Measurements from ENCODE around the gene COL4A3.

DNA sequence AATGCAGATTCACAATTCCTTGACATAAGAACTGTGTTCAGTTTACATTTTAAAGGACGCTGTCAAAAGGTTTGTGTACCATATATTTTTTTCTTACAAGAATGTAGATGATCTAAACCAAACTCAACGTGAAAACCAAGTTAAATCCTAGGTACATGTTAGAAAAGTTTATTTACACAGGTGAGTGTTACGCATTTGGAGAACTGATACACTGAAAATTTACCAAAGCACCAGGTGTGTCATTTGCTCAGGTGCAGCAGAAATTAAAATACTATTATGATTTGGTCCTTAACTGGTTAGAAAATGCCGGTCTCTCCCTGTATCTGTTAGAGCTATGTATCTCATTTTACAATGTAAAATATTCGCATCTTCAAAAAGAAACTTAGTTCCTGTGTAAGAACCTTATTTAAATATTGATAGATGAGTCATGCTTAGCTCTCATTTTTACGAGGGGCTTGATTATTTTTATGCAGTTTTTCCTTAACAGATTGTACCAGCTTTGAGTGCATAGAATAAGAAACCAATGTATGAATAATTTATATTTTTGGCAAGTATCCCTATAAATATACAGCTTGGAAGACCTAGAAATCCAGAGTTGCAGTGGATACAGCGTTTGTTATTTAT is 185.7 kb downstream of the COL4A3 start:
- TF ChIP-seq POLR2AphosphoS5 (IDR thresholded peaks at IDR 0.05; ENCODE audit: low read depth, low read length), result no peak
- TF ChIP-seq, protein P1, sequence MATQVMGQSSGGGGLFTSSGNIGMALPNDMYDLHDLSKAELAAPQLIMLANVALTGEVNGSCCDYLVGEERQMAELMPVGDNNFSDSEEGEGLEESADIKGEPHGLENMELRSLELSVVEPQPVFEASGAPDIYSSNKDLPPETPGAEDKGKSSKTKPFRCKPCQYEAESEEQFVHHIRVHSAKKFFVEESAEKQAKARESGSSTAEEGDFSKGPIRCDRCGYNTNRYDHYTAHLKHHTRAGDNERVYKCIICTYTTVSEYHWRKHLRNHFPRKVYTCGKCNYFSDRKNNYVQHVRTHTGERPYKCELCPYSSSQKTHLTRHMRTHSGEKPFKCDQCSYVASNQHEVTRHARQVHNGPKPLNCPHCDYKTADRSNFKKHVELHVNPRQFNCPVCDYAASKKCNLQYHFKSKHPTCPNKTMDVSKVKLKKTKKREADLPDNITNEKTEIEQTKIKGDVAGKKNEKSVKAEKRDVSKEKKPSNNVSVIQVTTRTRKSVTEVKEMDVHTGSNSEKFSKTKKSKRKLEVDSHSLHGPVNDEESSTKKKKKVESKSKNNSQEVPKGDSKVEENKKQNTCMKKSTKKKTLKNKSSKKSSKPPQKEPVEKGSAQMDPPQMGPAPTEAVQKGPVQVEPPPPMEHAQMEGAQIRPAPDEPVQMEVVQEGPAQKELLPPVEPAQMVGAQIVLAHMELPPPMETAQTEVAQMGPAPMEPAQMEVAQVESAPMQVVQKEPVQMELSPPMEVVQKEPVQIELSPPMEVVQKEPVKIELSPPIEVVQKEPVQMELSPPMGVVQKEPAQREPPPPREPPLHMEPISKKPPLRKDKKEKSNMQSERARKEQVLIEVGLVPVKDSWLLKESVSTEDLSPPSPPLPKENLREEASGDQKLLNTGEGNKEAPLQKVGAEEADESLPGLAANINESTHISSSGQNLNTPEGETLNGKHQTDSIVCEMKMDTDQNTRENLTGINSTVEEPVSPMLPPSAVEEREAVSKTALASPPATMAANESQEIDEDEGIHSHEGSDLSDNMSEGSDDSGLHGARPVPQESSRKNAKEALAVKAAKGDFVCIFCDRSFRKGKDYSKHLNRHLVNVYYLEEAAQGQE (IDR thresholded peaks at IDR 0.05; ENCODE audit: insufficient read depth in 1 of 2, low read depth in 2 of 2, low read length in 2 of 2), result no peak

Data from PFSK-1 (cell line).